Stimulated activated CD4-positive, alpha-beta T cell treated with anti-CD3 and anti-CD28 coated beads, Interleukin-12 subunit alpha, Interleukin-12 subunit beta, amount 100 ng/mL, for 24 hours (primary cell): Measurements from ENCODE around the gene GUCA2A.
"Not testable (repeated sequence)": the region's sequence is repeated elsewhere in the genome, so short reads cannot be mapped to it uniquely, and the experiment has no call there.

Experiments used
- DNase-seq, 2 experiments: peaks; one replicate each; pipeline ENCODE4 v3.0.0-alpha.2; 2020; ENCODE audit warnings: low read depth in 2 of 2

Gene GUCA2A, protein sequence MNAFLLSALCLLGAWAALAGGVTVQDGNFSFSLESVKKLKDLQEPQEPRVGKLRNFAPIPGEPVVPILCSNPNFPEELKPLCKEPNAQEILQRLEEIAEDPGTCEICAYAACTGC

GRCh38 chr1:42164551-42165420 is at the start of gene GUCA2A:
GUCA2A (minus strand) TSS chr1:42164745; CDS start chr1:42164712, 33 bp downstream.
- DNase-seq: no peak

GRCh38 chr1:42211224-42211623 is 46.7 kb upstream of the GUCA2A start:
- DNase-seq: no peak

GRCh38 chr1:42210421-42211133 is 46.0 kb upstream of the GUCA2A start:
- no peak for DNase-seq

DNA sequence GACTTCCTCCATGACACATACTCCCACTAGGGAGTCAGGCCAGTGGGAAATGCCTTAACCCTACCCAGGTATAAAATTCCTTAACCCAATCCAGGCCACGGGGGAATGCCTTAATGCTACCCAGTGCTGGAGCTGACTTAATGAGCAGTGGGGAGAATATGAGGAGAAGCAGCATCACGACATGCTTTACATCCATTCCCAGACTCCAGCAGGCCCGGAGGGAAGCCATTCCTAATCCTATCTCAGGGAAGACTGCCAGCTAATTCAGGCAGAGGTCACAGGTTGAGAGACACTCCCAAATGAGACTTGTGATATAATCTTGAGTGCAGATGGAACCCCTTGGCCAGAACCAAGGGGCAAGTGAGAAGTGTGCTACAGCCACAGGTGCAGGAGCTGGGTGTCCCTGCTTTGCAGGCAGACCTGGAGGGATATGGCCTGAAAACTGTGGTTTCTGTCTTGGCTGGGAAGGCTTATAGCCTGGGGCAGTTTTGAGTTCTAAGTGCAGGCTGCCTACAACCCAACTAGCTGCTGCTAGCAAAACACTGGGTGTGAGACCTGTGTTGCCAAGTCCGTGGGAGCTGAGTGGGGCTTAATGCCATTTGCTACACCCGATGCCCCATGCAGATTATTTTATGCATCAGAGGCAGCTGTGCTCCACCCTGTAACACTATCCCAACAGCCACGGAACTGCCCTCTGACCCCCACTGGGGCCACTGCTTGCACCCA is 45.1 kb upstream of the GUCA2A start:
- no peak for DNase-seq

DNA sequence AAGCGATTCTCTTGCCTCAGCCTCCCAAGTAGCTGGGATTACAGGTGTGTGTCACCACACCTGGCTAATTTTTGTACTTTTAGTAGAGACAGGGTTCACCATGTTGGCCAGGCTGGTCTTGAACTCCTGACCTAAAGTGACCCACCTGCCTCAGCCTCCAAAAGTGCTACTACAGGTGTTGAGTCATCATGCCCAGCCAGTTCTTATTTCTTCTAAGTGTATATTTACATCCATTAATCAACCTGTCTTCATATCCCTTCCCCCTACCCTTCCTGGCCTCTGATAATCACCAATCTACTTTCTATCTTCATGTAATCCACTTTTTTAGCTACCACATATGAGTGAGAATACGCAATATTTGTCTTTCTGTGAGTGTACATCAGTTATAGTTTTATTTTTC is 42.4 kb upstream of the GUCA2A start:
- not testable (repeated sequence) for DNase-seq

GRCh38 chr1:42206164-42206563 is 41.6 kb upstream of the GUCA2A start:
- DNase-seq: no peak

DNA sequence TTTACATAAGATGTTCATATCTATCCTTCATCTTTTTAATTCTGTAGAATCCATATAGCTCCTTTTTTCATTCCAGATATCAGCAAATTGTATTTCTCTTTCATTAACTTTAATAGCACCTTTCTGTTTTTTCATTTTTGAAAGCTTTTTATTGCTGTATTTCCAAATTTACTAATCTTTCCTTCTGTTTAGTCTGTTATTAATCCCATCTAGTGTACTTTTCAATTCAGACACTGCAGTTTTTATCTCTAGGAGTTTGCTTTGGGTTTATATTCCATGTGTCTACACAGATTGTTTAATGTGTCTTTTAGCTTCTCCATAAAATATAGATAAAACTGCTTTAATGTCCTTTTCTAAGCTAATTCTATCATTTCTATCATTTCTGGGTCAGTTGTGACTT is 37.4 kb upstream of the GUCA2A start:
- DNase-seq: no peak

GRCh38 chr1:42198251-42198650 is 33.7 kb upstream of the GUCA2A start:
- DNase-seq: no peak

DNA sequence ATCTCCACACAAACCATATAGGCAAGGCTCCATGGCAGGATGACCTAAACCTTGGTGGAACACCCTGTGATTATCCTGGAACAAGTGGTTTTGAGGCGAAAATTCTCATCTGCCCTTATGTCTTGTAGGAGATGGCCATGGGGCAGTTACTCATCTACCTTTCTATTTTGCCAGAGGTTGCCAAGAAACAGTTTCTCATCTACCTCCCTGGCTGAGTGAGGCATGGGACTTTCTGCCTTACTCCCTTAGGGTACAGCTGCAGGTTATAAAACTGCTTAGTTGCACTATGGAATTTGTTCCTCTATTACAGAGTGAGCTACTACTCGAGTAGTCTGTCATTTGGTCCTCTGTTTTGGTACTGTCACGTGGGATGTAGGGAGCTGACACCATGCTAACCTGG is 31.3 kb upstream of the GUCA2A start:
- no peak for DNase-seq

- no peak for DNase-seq
These were observed 27.6 kb upstream of the GUCA2A start for GRCh38 chr1:42192106-42192505.

- no peak for DNase-seq
These were observed 26.8 kb upstream of the GUCA2A start for GRCh38 chr1:42191319-42191718.

- DNase-seq: no peak
These were observed 25.6 kb upstream of the GUCA2A start for GRCh38 chr1:42189931-42190853.

GRCh38 chr1:42186152-42186551 is 21.6 kb upstream of the GUCA2A start:
- no peak for DNase-seq

- no peak for DNase-seq
These were observed 20.1 kb upstream of the GUCA2A start for GRCh38 chr1:42184616-42185015.

- no peak for DNase-seq
These were observed 19.4 kb upstream of the GUCA2A start for GRCh38 chr1:42183957-42184268.

DNA sequence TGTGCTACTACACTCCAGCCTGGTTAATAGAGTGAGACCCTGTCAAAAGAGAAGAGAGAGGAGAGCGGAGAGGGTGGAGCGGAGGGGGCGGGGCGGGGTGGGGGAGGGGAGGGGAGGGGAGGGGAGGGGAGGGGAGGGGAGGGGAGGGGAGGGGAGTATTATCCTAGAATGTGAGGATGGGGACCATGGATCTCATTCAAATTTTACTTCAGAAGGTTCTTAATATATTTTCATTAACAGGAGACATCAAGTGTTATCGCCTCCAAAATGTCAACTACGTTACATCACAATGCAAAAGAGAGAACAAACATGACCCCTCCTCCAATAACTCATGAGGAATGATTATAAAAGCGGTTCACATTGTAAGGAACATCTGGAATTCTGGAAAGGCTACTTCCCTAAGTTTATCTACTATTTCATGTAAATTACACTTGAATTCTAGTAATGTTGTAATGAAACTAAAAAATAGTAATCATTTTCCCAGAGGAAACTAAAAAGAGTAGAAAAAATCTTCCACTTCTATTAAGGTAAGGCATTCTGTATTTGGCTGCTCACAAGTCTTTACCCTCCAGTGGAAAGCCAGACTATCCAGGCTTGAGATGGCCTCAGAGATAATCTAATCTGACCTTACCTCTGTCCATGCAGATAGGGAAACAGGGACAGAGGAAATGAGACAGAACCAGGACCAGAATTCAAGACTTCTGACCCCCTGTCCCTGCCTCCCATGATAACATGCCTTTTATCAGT is 18.8 kb upstream of the GUCA2A start:
- DNase-seq: no peak

DNA sequence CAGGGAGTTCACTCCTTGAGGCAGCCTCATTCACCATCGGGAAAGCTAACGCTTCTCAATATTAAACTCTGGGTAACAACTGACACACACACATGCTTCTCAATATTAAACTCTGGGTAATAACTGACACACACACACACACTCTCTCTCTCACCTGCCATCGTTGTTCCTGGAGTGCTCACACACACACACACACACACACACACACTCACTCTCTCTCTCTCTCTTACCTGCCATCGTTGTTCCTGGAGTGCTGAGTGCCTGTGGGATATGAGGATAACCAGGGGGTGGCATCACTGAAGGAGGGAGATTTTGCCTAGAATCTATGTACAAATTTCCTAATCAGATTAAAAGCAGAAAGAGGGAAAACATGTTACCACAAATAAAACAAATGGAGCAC is 17.1 kb upstream of the GUCA2A start:
- DNase-seq: no peak

DNA sequence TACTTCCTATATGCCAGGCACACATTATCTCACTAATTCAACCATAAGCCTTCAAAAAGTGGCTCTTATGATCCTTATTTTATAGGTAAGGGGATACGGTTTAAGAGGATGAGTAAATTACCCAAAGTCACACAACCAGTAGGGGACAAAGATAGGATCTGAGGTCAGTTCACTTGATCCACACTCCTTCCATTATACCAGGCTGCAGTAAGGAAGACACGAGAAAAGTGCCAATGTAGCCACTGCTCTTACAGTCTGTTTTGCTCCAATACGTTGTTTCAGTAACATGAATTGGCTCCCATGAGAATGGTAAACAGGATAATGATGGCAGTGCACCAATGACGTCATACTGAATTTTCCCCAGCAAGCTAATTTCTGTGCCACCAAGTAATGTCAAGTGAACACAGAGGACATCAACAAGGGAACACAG is 15.4 kb upstream of the GUCA2A start:
- no peak for DNase-seq

DNA sequence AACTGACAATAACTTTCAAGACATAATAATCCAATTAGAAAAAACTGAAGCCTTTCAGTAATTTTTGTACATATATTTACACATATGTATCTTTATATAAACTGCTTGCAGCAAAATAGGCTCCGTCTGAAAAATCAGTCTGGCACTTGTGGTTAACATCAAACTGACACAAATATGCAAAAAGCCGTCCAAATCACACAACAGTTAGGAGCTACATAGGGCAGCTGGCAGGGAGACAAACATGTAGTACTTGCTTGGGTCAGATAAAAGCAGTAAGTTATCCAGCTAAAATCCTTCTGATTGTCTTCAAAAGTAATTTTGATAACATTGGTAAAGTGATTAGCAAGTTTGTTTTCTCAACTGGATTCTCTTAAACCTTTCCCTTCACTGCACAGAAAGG is 14.7 kb upstream of the GUCA2A start:
- no peak for DNase-seq

- DNase-seq: no peak
These were observed 13.7 kb upstream of the GUCA2A start for GRCh38 chr1:42178249-42178648.
